WI38 (cell line): Measurements from ENCODE around the gene GPC1.

Source experiments
- H3K4me3 ChIP-seq: 2 replicates; pipeline ENCODE4 v1.5.1; 2011; ENCODE audit warnings: low read depth, mild to moderate bottlenecking, control low read depth, low read length
- CTCF ChIP-seq: IDR thresholded peaks from 2 replicates; pipeline ENCODE4 v1.5.1; 2012; ENCODE audit warnings: low read depth, mild to moderate bottlenecking, control low read depth, low read length

GPC1 gene

GRCh38 chr2:240450532-240451107, 15.2 kb downstream of the GPC1 start:
- H3K4me3 ChIP-seq: no peak overlapping the region
- TF ChIP-seq CTCF: no peak

- TF ChIP-seq CTCF: 0 out of 2 replicates have a peak, but pooled peaks have one; percentile 2
- no peak overlapping the region for H3K4me3 ChIP-seq
Measured at GRCh38 chr2:240451108-240451611, 15.7 kb downstream of the GPC1 start.

- TF ChIP-seq CTCF: no peak
Measured at GRCh38 chr2:240451791-240452461, 16.5 kb downstream of the GPC1 start.

GRCh38 chr2:240452462-240453256, 17.2 kb downstream of the GPC1 start:
- no peak for TF ChIP-seq CTCF
- peak overlapping the region; percentile 53 for H3K4me3 ChIP-seq

More at GRCh38 chr2:240451791-240452461, 16.5 kb downstream of the GPC1 start:
- peak overlapping the region; percentile 53 for H3K4me3 ChIP-seq

GRCh38 chr2:240453461-240454105, 18.1 kb downstream of the GPC1 start:
- H3K4me3 ChIP-seq: no peak overlapping the region

More at GRCh38 chr2:240453461-240454105, 18.1 kb downstream of the GPC1 start:
- TF ChIP-seq CTCF: no peak
